ENCODE data around the gene MOB2. TPM values are rescaled to one million over a fixed set of nuclear protein-coding genes. Genes with fewer than 3 reads are reported as not detected.

Gene MOB2
- total RNA-seq, 2 donors from 2014 or later = 31.4 to 87.7 TPM

- Histone ChIP-seq H3K27ac (peak overlapping the region; percentile 69 to 99), H3K9me3 (no peaks in the 10 kb centered on the region), H3K27me3 (replicated peaks; ENCODE audit: insufficient read depth) (no peaks in the 10 kb centered on the region), H3K4me1 (ENCODE audit: control insufficient read depth in 1 of 2, low read depth in 2 of 2) (peaks cover 42 to 56% of the 10 kb centered on the region in 2 donors), H3K36me3 (no peaks in the 10 kb centered on the region), H3K4me3 (peak overlapping the region; percentile 70)
- ATAC-seq (ENCODE audit: insufficient number of reproducible peaks, low FRiP score, low read depth) (no peak), DNase-seq (ENCODE audit: low spot score) (no peak)
- peak; percentile 25 for TF ChIP-seq CTCF (IDR thresholded peaks at IDR 0.05)
These were observed 1.4 kb upstream of the MOB2 start for GRCh38 chr11:1487851-1488574.

GRCh38 chr11:1487091-1487850, 692 bp upstream of the MOB2 start:
- ATAC-seq (ENCODE audit: insufficient number of reproducible peaks, low FRiP score, low read depth) (no peak), DNase-seq (ENCODE audit: low spot score) (no peak)
- H3K4me3 ChIP-seq = peak overlapping the region; percentile 70
- TF ChIP-seq CTCF (IDR thresholded peaks at IDR 0.05) = no peak
- H3K9me3 ChIP-seq = no peaks in the 10 kb centered on the region
- peak overlapping the region; percentile 69 to 99 for H3K27ac ChIP-seq
- no peaks in the 10 kb centered on the region for H3K36me3 ChIP-seq
- H3K27me3 ChIP-seq (replicated peaks; ENCODE audit: insufficient read depth) = no peaks in the 10 kb centered on the region
- H3K4me1 ChIP-seq (ENCODE audit: control insufficient read depth in 1 of 2, low read depth in 2 of 2) = peaks cover 49 to 64% of the 10 kb centered on the region in 2 donors

DNA sequence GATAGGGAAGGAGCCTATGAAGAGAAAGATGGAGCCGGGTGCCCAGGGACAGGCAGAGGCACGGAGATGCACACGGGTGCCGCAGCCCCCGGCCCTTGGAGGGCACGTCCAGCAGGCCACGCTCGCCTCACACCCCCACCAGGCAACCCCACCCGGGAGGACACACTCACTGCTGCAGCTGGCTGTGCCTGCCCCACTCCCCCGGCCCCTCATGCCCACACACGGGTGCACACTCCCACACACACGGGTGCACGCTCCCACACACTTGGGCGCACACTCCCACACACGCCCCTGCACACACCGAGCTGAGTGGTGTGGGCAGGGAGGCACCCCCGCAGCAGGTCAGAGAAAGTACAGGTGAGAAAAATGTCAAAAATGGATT, 1.1 kb downstream of the MOB2 start:
- ATAC-seq (ENCODE audit: insufficient number of reproducible peaks, low FRiP score, low read depth) (no peak), DNase-seq (ENCODE audit: low spot score) (no peak)
- Histone ChIP-seq H3K4me1 (ENCODE audit: control insufficient read depth in 1 of 2, low read depth in 2 of 2) (peaks cover 65 to 82% of the 10 kb centered on the region in 2 donors), H3K27ac (peak overlapping the region; percentile 96 to 99), H3K27me3 (replicated peaks; ENCODE audit: insufficient read depth) (no peaks in the 10 kb centered on the region), H3K9me3 (no peaks in the 10 kb centered on the region), H3K4me3 (peak overlapping the region; percentile 70), H3K36me3 (peaks cover under 1% of the 10 kb centered on the region)
- TF ChIP-seq CTCF (IDR thresholded peaks at IDR 0.05) = no peak

- DNase-seq (ENCODE audit: low spot score) (no peak), ATAC-seq (ENCODE audit: insufficient number of reproducible peaks, low FRiP score, low read depth) (no peak)
- peaks cover 69 to 87% of the 10 kb centered on the region in 2 donors for H3K4me1 ChIP-seq (ENCODE audit: control insufficient read depth in 1 of 2, low read depth in 2 of 2)
These were observed 1.7 kb downstream of the MOB2 start for GRCh38 chr11:1484695-1485503.

More at GRCh38 chr11:1484695-1485503, 1.7 kb downstream of the MOB2 start:
- H3K27me3 ChIP-seq (replicated peaks; ENCODE audit: insufficient read depth) = no peaks in the 10 kb centered on the region
- H3K9me3 ChIP-seq = no peaks in the 10 kb centered on the region
- H3K4me3 ChIP-seq = peak overlapping the region; percentile 70
- peaks cover 6% of the 10 kb centered on the region for H3K36me3 ChIP-seq
- peak; percentile 25 for TF ChIP-seq CTCF (IDR thresholded peaks at IDR 0.05)
- peak overlapping the region; percentile 96 to 99 for H3K27ac ChIP-seq

All from thoracic aorta (tissue), 2 donors.